IMR-90 (cell line): ENCODE results near the gene GPSM1. TPM values are rescaled to one million over a fixed set of nuclear protein-coding genes. Genes with fewer than 3 reads are reported as not detected.

Experiments
- ATAC-seq: fragments of 200-7000 bp; cut with Tn5 transposase; 2 replicates; pipeline ENCODE4 v1.9.1; 2020; ENCODE audit warnings: low read depth, mild to moderate bottlenecking, moderate library complexity
- BruUV-seq: library from RNA; stranded (reverse); fragments of 400-500 nt; replicated peaks from 2 replicates; lab custom pipeline; 2021; lab: Mats Ljungman, UMichigan
- CTCF ChIA-PET: fragments of 300-600 bp; formaldehyde crosslinking; extraction: SDS; loops from one replicate; lab custom pipeline; 2021; ENCODE audit warnings: antibody characterized with exemption; lab: Yijun Ruan, JAX
- POLR2A ChIA-PET: fragments of 300-600 bp; sonication (Branson Sonifier 250); formaldehyde crosslinking; loops from one replicate; lab custom pipeline; 2022; ENCODE audit warnings: antibody characterized with exemption; ENCODE audit not compliant: unreplicated experiment; lab: Charles Lee
- DNase-seq: peaks from one replicate; pipeline ENCODE4 v3.0.0; 2013
- H2AFZ ChIP-seq: replicated peaks from 2 replicates; pipeline ENCODE3; 2013; ENCODE audit warnings: low read length, mild to moderate bottlenecking; ENCODE audit not compliant: poor library complexity
- H2AK5ac ChIP-seq: 2 replicates; pipeline ENCODE4 v1.6.1; 2013; ENCODE audit warnings: low read depth, low read length, inconsistent platforms
- H2AK9ac ChIP-seq: replicated peaks from 2 replicates; pipeline ENCODE3; 2013; ENCODE audit warnings: mild to moderate bottlenecking, low read depth, low read length, moderate library complexity; ENCODE audit not compliant: poor library complexity
- H2BK120ac ChIP-seq: 2 replicates; pipeline ENCODE4 v1.6.1; 2013; ENCODE audit warnings: low read depth, low read length, inconsistent platforms
- H2BK15ac ChIP-seq: 3 replicates; pipeline ENCODE4 v1.6.1; 2013; ENCODE audit warnings: low read depth, low read length, inconsistent platforms
- H2BK20ac ChIP-seq: 2 replicates; pipeline ENCODE4 v1.6.1; 2013; ENCODE audit warnings: low read depth, mild to moderate bottlenecking, inconsistent platforms, low read length, moderate library complexity
- H2BK5ac ChIP-seq: 2 replicates; pipeline ENCODE4 v1.6.1; 2013; ENCODE audit warnings: mild to moderate bottlenecking, low read depth, low read length, inconsistent platforms; ENCODE audit not compliant: poor library complexity, severe bottlenecking
- H3K14ac ChIP-seq: replicated peaks from 2 replicates; pipeline ENCODE4 v1.6.1; 2013; ENCODE audit warnings: low read depth, low read length, inconsistent platforms
- H3K18ac ChIP-seq: 2 replicates; pipeline ENCODE4 v1.6.1; 2013; ENCODE audit warnings: low read depth, low read length, control low read depth
- H3K23ac ChIP-seq: 2 replicates; pipeline ENCODE4 v1.6.1; 2013; ENCODE audit warnings: low read depth, low read length, inconsistent platforms
- H3K27ac ChIP-seq: 2 replicates; pipeline ENCODE4 v1.5.1; 2013; ENCODE audit warnings: mild to moderate bottlenecking, control low read depth, low read length; ENCODE audit not compliant: insufficient read depth
- H3K27me3 ChIP-seq: 2 replicates; pipeline ENCODE4 v1.6.1; 2013; ENCODE audit warnings: low read length; ENCODE audit not compliant: control insufficient read depth, insufficient read depth
- H3K36me3 ChIP-seq: 2 replicates; pipeline ENCODE4 v1.6.1; 2013; ENCODE audit warnings: low read length, mixed read lengths; ENCODE audit not compliant: control insufficient read depth, insufficient read depth
- H3K4ac ChIP-seq: 2 replicates; pipeline ENCODE4 v1.6.1; 2013; ENCODE audit warnings: low read depth, low read length, inconsistent platforms
- H3K4me1 ChIP-seq: 2 replicates; pipeline ENCODE4 v1.6.1; 2013; ENCODE audit warnings: low read length, mixed read lengths; ENCODE audit not compliant: control insufficient read depth, insufficient read depth
- H3K4me2 ChIP-seq: 2 replicates; pipeline ENCODE4 v1.6.1; 2013; ENCODE audit warnings: low read depth, mild to moderate bottlenecking, control low read depth, low read length, moderate library complexity
- H3K4me3 ChIP-seq: 2 replicates; pipeline ENCODE4 v1.5.1; 2013; ENCODE audit warnings: low read depth, mild to moderate bottlenecking, control low read depth, low read length, moderate library complexity; ENCODE audit not compliant: insufficient read depth
- H3K56ac ChIP-seq: 2 replicates; pipeline ENCODE4 v1.6.1; 2013; ENCODE audit warnings: low read length, inconsistent platforms; ENCODE audit not compliant: insufficient read depth; ENCODE audit errors: extremely low read depth
- H3K79me1 ChIP-seq, 2 experiments: 2 replicates each; pipeline ENCODE4 v1.6.1; 2013; ENCODE audit warnings: low read length in 2 of 2, inconsistent platforms in 1 of 2, low read depth in 1 of 2
- H3K9ac ChIP-seq: 2 replicates; pipeline ENCODE4 v1.6.1; 2013; ENCODE audit warnings: low read depth, low read length, control low read depth
- H3K9me1 ChIP-seq: 2 replicates; pipeline ENCODE4 v1.6.1; 2013; ENCODE audit warnings: low read length, inconsistent platforms; ENCODE audit not compliant: insufficient read depth
- H3K9me3 ChIP-seq: 2 replicates; pipeline ENCODE4 v1.6.1; 2013; ENCODE audit warnings: low read length; ENCODE audit not compliant: control insufficient read depth, insufficient read depth
- H4K20me1 ChIP-seq: 2 replicates; pipeline ENCODE4 v1.6.1; 2013; ENCODE audit warnings: low read length, inconsistent platforms; ENCODE audit not compliant: insufficient read depth
- H4K5ac ChIP-seq: 2 replicates; pipeline ENCODE4 v1.6.1; 2013; ENCODE audit warnings: mild to moderate bottlenecking, low read depth, low read length, control low read depth
- H4K8ac ChIP-seq, 2 experiments: 2 replicates each; pipeline ENCODE4 v1.6.1; 2013; ENCODE audit warnings: low read depth in 2 of 2, low read length in 2 of 2, control low read depth in 1 of 2, inconsistent platforms in 1 of 2
- H4K91ac ChIP-seq: 2 replicates; pipeline ENCODE4 v1.6.1; 2013; ENCODE audit warnings: low read depth, low read length, inconsistent platforms; ENCODE audit not compliant: insufficient read depth
- BHLHE40 ChIP-seq: fragments of 150-350 bp; IDR thresholded peaks from 2 replicates; pipeline ENCODE4 v1.6.1; 2016; ENCODE audit warnings: mild to moderate bottlenecking, low read depth, low read length
- CEBPB ChIP-seq: IDR thresholded peaks from 2 replicates; pipeline ENCODE4 v1.6.1; 2012; ENCODE audit warnings: low read depth, low read length, improper control_type of control experiment
- FOS ChIP-seq: fragments of 150-350 bp; IDR thresholded peaks from 2 replicates; pipeline ENCODE4 v1.6.1; 2016; ENCODE audit warnings: low read depth, low read length
- MAZ ChIP-seq: IDR thresholded peaks from 2 replicates; pipeline ENCODE4 v1.6.1; 2012; ENCODE audit warnings: low read depth, mild to moderate bottlenecking, low read length, improper control_type of control experiment, moderate library complexity, borderline replicate concordance
- MXI1 ChIP-seq: IDR thresholded peaks from 2 replicates; pipeline ENCODE4 v1.6.1; 2012; ENCODE audit warnings: low read depth, mild to moderate bottlenecking, low read length, moderate library complexity, borderline replicate concordance
- NFE2L2 ChIP-seq: fragments of 150-350 bp; IDR thresholded peaks from 2 replicates; pipeline ENCODE4 v1.6.1; 2016; ENCODE audit warnings: low read depth, mild to moderate bottlenecking, low read length
- RAD21 ChIP-seq: IDR thresholded peaks from 2 replicates; pipeline ENCODE4 v1.6.1; 2012; ENCODE audit warnings: low read length, improper control_type of control experiment
- RCOR1 ChIP-seq: IDR thresholded peaks from 2 replicates; pipeline ENCODE4 v1.6.1; 2012; ENCODE audit warnings: mild to moderate bottlenecking, low read length, improper control_type of control experiment; ENCODE audit not compliant: insufficient replicate concordance
- SMC3 ChIP-seq: fragments of 150-350 bp; IDR thresholded peaks from 2 replicates; pipeline ENCODE4 v1.6.1; 2016; ENCODE audit warnings: low read depth, mild to moderate bottlenecking, antibody characterized with exemption, low read length, moderate library complexity
- WGBS, 2 experiments: methylation state at CpG; one replicate each; pipeline versions ENCODE4 v1.1.5 to v1.1.7; 2013; ENCODE audit warnings: missing lambda C conversion rate in 2 of 2; ENCODE audit not compliant: insufficient read length in 1 of 2; ENCODE audit errors: extremely low coverage in 2 of 2; 5-methylcytosine and 5-hydroxymethylcytosine counted together
- dilution Hi-C: fragments of 300-500 bp; cut with HindIII; formaldehyde crosslinking; loops from one replicate; pipeline ENCODE4 v1.14.3; 2018; ENCODE audit warnings: low sequenced_read_pairs; ENCODE audit not compliant: unreplicated experiment
- in situ Hi-C: fragments of 300-500 bp; cut with MboI; formaldehyde crosslinking; loops from 3 replicates; pipeline ENCODE4 v1.14.3; 2019; ENCODE audit warnings: low sequenced_read_pairs, inconsistent platforms, mixed read lengths
- intact Hi-C: fragments of 100-400 bp; cut with micrococcal nuclease; formaldehyde crosslinking; loops from 2 replicates; pipeline ENCODE4 v1.10.0; 2022
- polyA plus RNA-seq, 3 experiments: library from polyadenylated mRNA; depleted of rRNA; stranded (reverse); fragments of >200 nt; gene quantifications; 2 replicates each; pipeline ENCODE4 v1.2.3, GENCODE V29; 2012; ENCODE audit warnings: low replicate concordance in 1 of 3
- total RNA-seq: library from RNA; depleted of rRNA; stranded (reverse); fragments of >200 nt; gene quantifications from 2 replicates; pipeline ENCODE4 v1.2.3, GENCODE V29; 2012
- TF ChIP-seq, protein P1 (sequence below): conservative IDR thresholded peaks from 2 replicates; pipeline ENCODE4 v1.5.1; 2012; ENCODE audit warnings: mild to moderate bottlenecking, low read depth, low read length, improper control_type of control experiment
- TF ChIP-seq, protein P2 (sequence below): fragments of 150-350 bp; IDR thresholded peaks from 2 replicates; pipeline ENCODE4 v1.6.1; 2017; ENCODE audit warnings: mild to moderate bottlenecking, antibody characterized with exemption, low read length, low read depth

The GPSM1 gene
- total and polyA plus RNA-seq, 2 of the 4 experiments (the other 2 are of a cell fraction) = 28.7 to 71.2 TPM

DNA sequence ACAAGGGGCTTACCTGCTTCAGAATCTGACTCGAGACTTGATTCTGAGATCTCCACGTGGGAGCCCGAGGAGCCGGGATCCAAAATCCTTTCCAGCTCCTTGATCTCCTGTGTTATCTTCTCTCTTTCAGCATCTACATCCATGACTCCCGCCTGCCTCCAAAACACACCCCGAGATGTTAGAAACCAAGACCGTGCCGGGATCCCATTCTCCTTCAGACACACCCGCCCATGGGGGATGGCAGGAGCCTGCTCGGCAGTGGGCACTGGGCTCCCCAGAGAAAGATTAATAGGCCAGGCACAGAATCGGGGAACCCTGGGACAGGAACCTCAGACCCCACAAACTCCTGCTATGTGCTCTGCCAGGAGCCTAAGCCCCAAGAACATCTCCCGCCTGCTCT is 70.9 kb downstream of the GPSM1 start:
- 0 out of 2 replicates have a peak overlapping the region, but pooled peaks have one; percentile 38 for H4K91ac ChIP-seq
- ChIA-PET CTCF (no interaction called here), POLR2A (no interaction called here)
- no peaks in the 10 kb centered on the region for H3K27me3 ChIP-seq
- no TSS peak for BruUV-seq
- intact Hi-C loops (no loop called here), dilution Hi-C loops (no loop called here), in situ Hi-C loops (no loop called here)
- peaks cover 47% of the 10 kb centered on the region for H3K36me3 ChIP-seq
- no peak overlapping the region for H3K4ac ChIP-seq
- no peak overlapping the region; the same call in 1 of the 2 replicates for H2AK5ac ChIP-seq
- H2BK20ac ChIP-seq = no peak overlapping the region
- H4K5ac ChIP-seq = no peak overlapping the region
- DNase-seq (no peak), ATAC-seq (no peak)
- no peak overlapping the region for H2BK120ac ChIP-seq
- no peak overlapping the region for H4K8ac ChIP-seq
- no peak overlapping the region for H3K18ac ChIP-seq
- H2AFZ ChIP-seq = no peak overlapping the region
- peaks cover 9% of the 10 kb centered on the region for H3K4me1 ChIP-seq
- H3K27ac ChIP-seq = peak overlapping the region; percentile 59; the same call in 1 of the 2 replicates
- H3K23ac ChIP-seq = peak overlapping the region; percentile 78
- no peak overlapping the region for H3K9ac ChIP-seq
- H3K4me2 ChIP-seq = peak overlapping the region; percentile 100; the same call in 1 of the 2 replicates
- no peak overlapping the region for H3K56ac ChIP-seq
- H2AK9ac ChIP-seq = peak overlapping the region; percentile 93
- no peaks in the 10 kb centered on the region for H3K9me1 ChIP-seq
- H4K20me1 ChIP-seq = peaks cover 16% of the 10 kb centered on the region
- 96% methylated on average over 10 of the region's 12 CpGs; no CpG with 5 or more reads in 1 of the 2 experiments for WGBS, 2 experiments
- no peak overlapping the region for H2BK15ac ChIP-seq
- H3K14ac ChIP-seq = no peak overlapping the region
- TF ChIP-seq RCOR1 (no peak), CEBPB (no peak), FOS (no peak), RAD21 (no peak), MAZ (no peak), BHLHE40 (no peak), SMC3 (no peak), NFE2L2 (no peak), MXI1 (no peak)
- TF ChIP-seq, protein P1, sequence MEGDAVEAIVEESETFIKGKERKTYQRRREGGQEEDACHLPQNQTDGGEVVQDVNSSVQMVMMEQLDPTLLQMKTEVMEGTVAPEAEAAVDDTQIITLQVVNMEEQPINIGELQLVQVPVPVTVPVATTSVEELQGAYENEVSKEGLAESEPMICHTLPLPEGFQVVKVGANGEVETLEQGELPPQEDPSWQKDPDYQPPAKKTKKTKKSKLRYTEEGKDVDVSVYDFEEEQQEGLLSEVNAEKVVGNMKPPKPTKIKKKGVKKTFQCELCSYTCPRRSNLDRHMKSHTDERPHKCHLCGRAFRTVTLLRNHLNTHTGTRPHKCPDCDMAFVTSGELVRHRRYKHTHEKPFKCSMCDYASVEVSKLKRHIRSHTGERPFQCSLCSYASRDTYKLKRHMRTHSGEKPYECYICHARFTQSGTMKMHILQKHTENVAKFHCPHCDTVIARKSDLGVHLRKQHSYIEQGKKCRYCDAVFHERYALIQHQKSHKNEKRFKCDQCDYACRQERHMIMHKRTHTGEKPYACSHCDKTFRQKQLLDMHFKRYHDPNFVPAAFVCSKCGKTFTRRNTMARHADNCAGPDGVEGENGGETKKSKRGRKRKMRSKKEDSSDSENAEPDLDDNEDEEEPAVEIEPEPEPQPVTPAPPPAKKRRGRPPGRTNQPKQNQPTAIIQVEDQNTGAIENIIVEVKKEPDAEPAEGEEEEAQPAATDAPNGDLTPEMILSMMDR = no peak
- TF ChIP-seq, protein P2, sequence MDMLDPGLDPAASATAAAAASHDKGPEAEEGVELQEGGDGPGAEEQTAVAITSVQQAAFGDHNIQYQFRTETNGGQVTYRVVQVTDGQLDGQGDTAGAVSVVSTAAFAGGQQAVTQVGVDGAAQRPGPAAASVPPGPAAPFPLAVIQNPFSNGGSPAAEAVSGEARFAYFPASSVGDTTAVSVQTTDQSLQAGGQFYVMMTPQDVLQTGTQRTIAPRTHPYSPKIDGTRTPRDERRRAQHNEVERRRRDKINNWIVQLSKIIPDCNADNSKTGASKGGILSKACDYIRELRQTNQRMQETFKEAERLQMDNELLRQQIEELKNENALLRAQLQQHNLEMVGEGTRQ = no peak
- H3K4me3 ChIP-seq = no peak overlapping the region
- no peak overlapping the region for H2BK5ac ChIP-seq
- peaks cover 20 to 35% of the 10 kb centered on the region in 2 experiments for H3K79me1 ChIP-seq
- H3K9me3 ChIP-seq = no peaks in the 10 kb centered on the region
